ENCODE data around the gene AMY2B. TPM values are rescaled to one million over a fixed set of nuclear protein-coding genes. Genes with fewer than 3 reads are reported as not detected.

AMY2B gene
- total and polyA plus RNA-seq, 2 of the 13 experiments (the other 11 are each of a cell fraction or from before 2014, with no cell fraction given): 1.3 to 1.9 TPM

DNA sequence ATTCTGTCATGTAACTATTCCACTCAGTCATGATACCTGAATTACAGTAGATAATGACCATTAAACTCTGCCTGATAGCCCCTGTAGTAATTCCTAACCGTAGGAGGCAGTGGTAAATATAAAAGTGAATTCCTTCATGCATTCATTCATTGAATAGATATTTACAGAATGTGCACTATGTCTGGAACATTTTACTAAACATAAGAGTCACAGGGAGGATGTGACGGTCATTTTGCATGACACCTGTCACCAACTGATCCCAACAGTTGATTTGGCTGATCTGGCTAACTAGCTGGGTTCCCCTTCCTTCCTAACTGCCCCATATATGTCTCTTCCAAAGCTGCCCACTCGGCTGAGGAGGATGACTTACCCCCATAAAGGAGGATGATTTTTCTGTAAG, 48.0 kb upstream of the AMY2B start (continued):
- TF ChIP-seq XRCC5 (optimal IDR thresholded peaks at IDR 0.05; ENCODE audit: low read length): no peak
- no peak for TF ChIP-seq ZNF317 (CRISPR knock-in tag; IDR thresholded peaks at IDR 0.05)
- no peak for TF ChIP-seq SP140L (CRISPR knock-in tag; IDR thresholded peaks at IDR 0.05; ENCODE audit: borderline replicate concordance)
- TF ChIP-seq, protein P1, sequence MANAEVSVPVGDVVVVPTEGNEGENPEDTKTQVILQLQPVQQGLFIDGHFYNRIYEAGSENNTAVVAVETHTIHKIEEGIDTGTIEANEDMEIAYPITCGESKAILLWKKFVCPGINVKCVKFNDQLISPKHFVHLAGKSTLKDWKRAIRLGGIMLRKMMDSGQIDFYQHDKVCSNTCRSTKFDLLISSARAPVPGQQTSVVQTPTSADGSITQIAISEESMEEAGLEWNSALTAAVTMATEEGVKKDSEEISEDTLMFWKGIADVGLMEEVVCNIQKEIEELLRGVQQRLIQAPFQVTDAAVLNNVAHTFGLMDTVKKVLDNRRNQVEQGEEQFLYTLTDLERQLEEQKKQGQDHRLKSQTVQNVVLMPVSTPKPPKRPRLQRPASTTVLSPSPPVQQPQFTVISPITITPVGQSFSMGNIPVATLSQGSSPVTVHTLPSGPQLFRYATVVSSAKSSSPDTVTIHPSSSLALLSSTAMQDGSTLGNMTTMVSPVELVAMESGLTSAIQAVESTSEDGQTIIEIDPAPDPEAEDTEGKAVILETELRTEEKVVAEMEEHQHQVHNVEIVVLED (CRISPR knock-in tag; IDR thresholded peaks at IDR 0.05; ENCODE audit: borderline replicate concordance): no peak
- no peak for TF ChIP-seq SP1 (IDR thresholded peaks at IDR 0.05)
- no peak for TF ChIP-seq SP1 (CRISPR knock-in tag; IDR thresholded peaks at IDR 0.05)
- TF ChIP-seq ZSCAN20 (CRISPR knock-in tag; IDR thresholded peaks at IDR 0.05; ENCODE audit: borderline replicate concordance): no peak
- no peak for TF ChIP-seq ZNF121 (CRISPR knock-in tag; IDR thresholded peaks at IDR 0.05)
- no peak for TF ChIP-seq ZNF354B (CRISPR knock-in tag; IDR thresholded peaks at IDR 0.05)
- no peak for TF ChIP-seq ZNF777 (CRISPR knock-in tag; IDR thresholded peaks at IDR 0.05)

DNA sequence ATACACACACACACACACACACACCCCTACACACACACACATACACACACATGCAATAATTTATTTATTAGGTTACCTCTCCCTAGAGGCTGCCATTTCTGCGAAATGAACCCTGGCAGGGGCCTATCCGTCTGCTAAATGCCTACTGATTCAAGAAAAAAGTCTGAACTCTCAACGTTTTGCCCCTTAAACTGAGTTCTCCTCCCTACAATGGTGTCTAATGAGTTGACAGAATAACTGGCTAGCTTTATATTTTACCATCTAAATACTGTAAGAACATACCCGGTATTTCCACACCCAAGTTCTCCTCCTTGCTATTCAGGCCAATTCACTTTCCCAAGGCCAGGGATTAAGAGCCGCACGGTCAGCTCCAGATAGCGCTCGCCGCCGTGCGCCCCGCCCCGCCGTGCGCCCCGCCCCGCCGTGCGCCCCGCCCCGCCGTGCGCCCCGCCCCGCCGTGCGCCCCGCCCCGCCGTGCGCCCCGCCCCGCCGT, 46.2 kb upstream of the AMY2B start:
- TF ChIP-seq POLR2A (IDR thresholded peaks at IDR 0.05; ENCODE audit: insufficient read depth in 1 of 2, low read depth in 2 of 2, low read length in 2 of 2): peak in 1 of 2 experiments; percentile 3; a peak in 2 of 4 replicates
- TF ChIP-seq, protein P2, sequence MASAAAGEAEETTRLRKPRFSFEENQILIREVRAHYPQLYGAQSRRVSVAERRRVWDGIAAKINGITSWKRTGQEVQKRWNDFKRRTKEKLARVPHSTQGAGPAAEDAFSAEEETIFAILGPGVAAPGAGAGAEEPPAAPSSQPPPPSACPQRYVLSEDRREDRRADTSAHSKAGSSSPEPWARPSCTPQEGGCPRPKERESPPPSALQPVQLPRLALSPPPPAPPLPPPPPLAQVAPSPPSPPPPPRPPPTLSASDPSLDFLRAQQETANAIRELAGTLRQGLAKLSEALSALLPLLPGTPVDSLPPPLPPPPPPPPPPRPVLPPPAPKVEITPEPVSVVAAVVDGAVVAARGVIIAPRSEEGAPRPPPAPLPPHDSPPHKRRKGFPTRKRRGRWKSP (CRISPR knock-in tag; IDR thresholded peaks at IDR 0.05): peak; percentile 13; the same call in 1 of the 2 replicates
- no peak for TF ChIP-seq ZNF484 (CRISPR knock-in tag; IDR thresholded peaks at IDR 0.05; ENCODE audit: borderline replicate concordance, low read depth)
- in situ Hi-C loops (cut with HindIII; ENCODE audit: extremely low pct_ligation_motif_present, low pct_unique_long_range_greater_than_20kb): no loop called here
- Histone ChIP-seq H3K4me2 (ENCODE audit: low read depth, low read length) (peak overlapping the region; percentile 95), H3K36me3 (replicated peaks in 1 of 2; ENCODE audit: control insufficient read depth in 1 of 2, insufficient read depth in 2 of 2, low read length in 2 of 2) (peaks cover 0 to 10% of the 10 kb centered on the region in 2 experiments; a peak in 1 of 5 replicates), H3K4me1 (ENCODE audit: insufficient read depth, low read length) (peaks cover 27% of the 10 kb centered on the region), H3K27me3 (ENCODE audit: control insufficient read depth in 1 of 2, insufficient read depth in 2 of 2, low read length in 2 of 2) (peaks cover 0 to 4% of the 10 kb centered on the region in 2 experiments; a peak in 1 of 5 replicates), H3K9me3 (ENCODE audit: low read length) (no peaks in the 10 kb centered on the region), H3K4me3 (replicated peaks in 1 of 3; ENCODE audit: insufficient read depth in 1 of 3, low read depth in 2 of 3, low read length in 3 of 3) (peak overlapping the region; percentile 61 to 80 (median 70)), H4K20me1 (ENCODE audit: insufficient read depth, low read length) (no peaks in the 10 kb centered on the region), H3K79me2 (ENCODE audit: insufficient read depth, low read length) (peaks cover 25% of the 10 kb centered on the region), H3K9ac (ENCODE audit: insufficient read depth, low read depth, low read length) (peak overlapping the region; percentile 70), H3K27ac (ENCODE audit: extremely low read length, insufficient read depth, low read length) (no peak overlapping the region), H2AFZ (ENCODE audit: low read length) (peak overlapping the region; percentile 95)
- no TSS peak for BruUV-seq (replicated peaks)
- no peak for FAIRE-seq
- WGBS (ENCODE audit: low lambda C conversion rate): 6% methylated on average over 7 of the region's 34 CpGs
- DNase-seq (ENCODE audit: low spot score): peak; percentile 48
- ATAC-seq: peak; percentile 92
- ChIA-PET POLR2A (no interaction called here), CTCF (ENCODE audit: low intra/inter-chr PET ratio, low total read pairs) (no interaction called here)
- intact Hi-C loops (cut with micrococcal nuclease; ENCODE audit: unreplicated experiment): no loop called here

Measured in HepG2 (cell line).